Measurements from ENCODE around the gene TAGLN. TPM values are rescaled to one million over a fixed set of nuclear protein-coding genes. Genes with fewer than 3 reads are reported as not detected.

TAGLN gene
- total and polyA plus RNA-seq, 2 donors (not counting 1 experiment from before 2014, with no cell fraction given), result 17.9 to 51.8 TPM

DNA sequence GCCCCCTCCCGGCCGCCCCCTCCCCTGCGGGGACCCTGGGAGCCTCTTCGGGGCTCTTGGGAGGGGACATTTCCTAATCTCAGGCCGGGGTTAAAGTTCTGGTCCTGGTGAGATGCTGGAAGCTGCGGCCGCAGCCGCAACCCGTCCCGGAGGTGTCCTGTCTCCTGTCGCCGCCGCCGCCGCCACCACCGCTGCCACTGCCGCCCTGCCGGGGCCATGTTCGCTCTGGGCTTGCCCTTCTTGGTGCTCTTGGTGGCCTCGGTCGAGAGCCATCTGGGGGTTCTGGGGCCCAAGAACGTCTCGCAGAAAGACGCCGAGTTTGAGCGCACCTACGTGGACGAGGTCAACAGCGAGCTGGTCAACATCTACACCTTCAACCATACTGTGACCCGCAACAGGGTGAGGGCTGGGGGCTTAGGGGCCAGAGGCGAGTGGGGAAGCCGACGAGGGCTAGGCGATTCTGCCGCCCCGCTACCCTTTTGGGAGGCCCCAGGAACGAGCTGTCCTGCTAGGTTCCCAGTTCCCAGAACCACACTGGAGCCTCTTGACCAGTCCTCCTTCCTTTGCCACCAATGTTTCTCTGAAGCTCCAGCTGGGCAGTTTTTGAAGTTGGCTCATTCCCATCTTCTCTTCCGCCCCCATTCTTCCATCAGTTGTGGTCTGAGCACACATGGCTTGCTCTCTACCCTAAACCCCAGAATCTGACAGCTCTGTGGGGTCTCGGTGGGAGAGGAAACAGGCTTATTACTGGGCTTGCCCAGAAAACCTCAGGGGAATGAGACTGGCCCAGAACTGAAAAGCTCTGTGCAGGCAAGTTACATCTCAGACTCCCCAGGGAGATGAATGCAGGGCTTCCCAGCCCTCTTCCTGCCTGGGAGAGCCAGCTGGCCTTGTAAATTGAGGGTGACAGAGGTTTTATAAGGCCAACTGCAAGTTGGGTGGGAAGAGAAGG is 19.8 kb upstream of the TAGLN start:
- Histone ChIP-seq H2AFZ (ENCODE audit: insufficient read depth, low read depth, low read length, poor library complexity, severe bottlenecking) (peak overlapping the region; percentile 51), H3K9me3 (ENCODE audit: control extremely low read depth in 1 of 3, control insufficient read depth in 2 of 3, insufficient read depth in 1 of 3, low read length in 2 of 3) (no peaks in the 10 kb centered on the region), H3K27ac (ENCODE audit: low read length in 2 of 2) (peak overlapping the region; percentile 84), H3K4me3 (ENCODE audit: control extremely low read depth in 1 of 5, extremely low read depth in 1 of 5, insufficient read depth in 1 of 5, low read depth in 2 of 5, low read length in 4 of 5) (peak overlapping the region; percentile 68 to 85 (median 81)), H3K9ac (ENCODE audit: low read length) (peak overlapping the region; percentile 81), H3K4me1 (ENCODE audit: control insufficient read depth in 2 of 2, insufficient read depth in 2 of 2, low read length in 2 of 2) (peaks cover 27 to 39% of the 10 kb centered on the region in 2 donors), H4K20me1 (ENCODE audit: control insufficient read depth, insufficient read depth, low read length, poor library complexity, severe bottlenecking) (no peaks in the 10 kb centered on the region), H3K4me2 (replicated peaks; ENCODE audit: low read depth, low read length, poor library complexity, severe bottlenecking) (peak overlapping the region; percentile 86), H3K36me3 (replicated peaks in 1 of 2; ENCODE audit: control extremely low read depth in 1 of 2, control insufficient read depth in 1 of 2, extremely low read depth in 1 of 2, insufficient read depth in 2 of 2, low read length in 1 of 2) (peaks cover 0 to 32% of the 10 kb centered on the region in 2 experiments), H3K79me2 (ENCODE audit: control insufficient read depth, insufficient read depth, low read length) (peaks cover 28% of the 10 kb centered on the region), H3K27me3 (replicated peaks in 1 of 4; ENCODE audit: control extremely low read depth in 1 of 4, control insufficient read depth in 3 of 4, insufficient read depth in 4 of 4, low read length in 3 of 4) (no peaks in the 10 kb centered on the region)
- TF ChIP-seq, protein P1, sequence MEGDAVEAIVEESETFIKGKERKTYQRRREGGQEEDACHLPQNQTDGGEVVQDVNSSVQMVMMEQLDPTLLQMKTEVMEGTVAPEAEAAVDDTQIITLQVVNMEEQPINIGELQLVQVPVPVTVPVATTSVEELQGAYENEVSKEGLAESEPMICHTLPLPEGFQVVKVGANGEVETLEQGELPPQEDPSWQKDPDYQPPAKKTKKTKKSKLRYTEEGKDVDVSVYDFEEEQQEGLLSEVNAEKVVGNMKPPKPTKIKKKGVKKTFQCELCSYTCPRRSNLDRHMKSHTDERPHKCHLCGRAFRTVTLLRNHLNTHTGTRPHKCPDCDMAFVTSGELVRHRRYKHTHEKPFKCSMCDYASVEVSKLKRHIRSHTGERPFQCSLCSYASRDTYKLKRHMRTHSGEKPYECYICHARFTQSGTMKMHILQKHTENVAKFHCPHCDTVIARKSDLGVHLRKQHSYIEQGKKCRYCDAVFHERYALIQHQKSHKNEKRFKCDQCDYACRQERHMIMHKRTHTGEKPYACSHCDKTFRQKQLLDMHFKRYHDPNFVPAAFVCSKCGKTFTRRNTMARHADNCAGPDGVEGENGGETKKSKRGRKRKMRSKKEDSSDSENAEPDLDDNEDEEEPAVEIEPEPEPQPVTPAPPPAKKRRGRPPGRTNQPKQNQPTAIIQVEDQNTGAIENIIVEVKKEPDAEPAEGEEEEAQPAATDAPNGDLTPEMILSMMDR (IDR thresholded peaks at IDR 0.05), result no peak
- no peak for TF ChIP-seq EZH2 (IDR thresholded peaks at IDR 0.05; ENCODE audit: borderline replicate concordance, insufficient read depth, low read depth, low read length, poor library complexity, severe bottlenecking)
- CTCF ChIA-PET, result interaction anchor here (1.4 to 14.8 kb wide), 8 partner anchors 10 to 390 kb away, joined by 3 to 309 read pairs (median 10); partner anchors contain the start of genes APOA5, PAFAH1B2, PCSK7 and RNF214
- peak; percentile 37 for ATAC-seq (ENCODE audit: low read depth)
- H3K27me3 Mint-ChIP-seq, result no peaks in the 10 kb centered on the region
- H3K4me1 Mint-ChIP-seq, result peaks cover 40% of the 10 kb centered on the region
- peak overlapping the region; percentile 96 for H3K27ac Mint-ChIP-seq
- POLR2A ChIA-PET, result interaction anchor here (0.8 to 3.7 kb wide), 9 partner anchors 10 to 406 kb away, joined by 3 to 34 read pairs (median 4); partner anchors contain the start of genes BUD13, PAFAH1B2, PCSK7 and RNF214
- H3K4me3 Mint-ChIP-seq, result peak overlapping the region; percentile 99
- intact Hi-C loops (cut with micrococcal nuclease), result no loop called here
- H3K9me3 Mint-ChIP-seq (ENCODE audit: insufficient read depth), result no peaks in the 10 kb centered on the region
- peak; percentile 63 for DNase-seq
- 1% methylated on average over 28 of the region's 39 CpGs for WGBS (ENCODE audit: insufficient coverage)

All from B cell (primary cell).